Endothelial cell of umbilical vein (primary cell): ENCODE results near the gene THSD7B. TPM values are rescaled to one million over a fixed set of nuclear protein-coding genes. Genes with fewer than 3 reads are reported as not detected.

Source experiments
- BruUV-seq: library from RNA; stranded (reverse); fragments of 400-500 nt; replicated peaks from 2 replicates; lab custom pipeline; 2021; lab: Mats Ljungman, UMichigan
- CTCF ChIA-PET: fragments of 300-600, 350-600 bp; sonication (Branson Sonifier 250); formaldehyde crosslinking; loops from one replicate; lab custom pipeline; 2021; ENCODE audit warnings: antibody characterized with exemption, inconsistent platforms; lab: Charles Lee
- POLR2A ChIA-PET: fragments of 300-600, 350-600 bp; sonication (Branson Sonifier 250); formaldehyde crosslinking; loops from one replicate; lab custom pipeline; 2021; ENCODE audit warnings: antibody characterized with exemption, inconsistent platforms; lab: Charles Lee
- DNase-seq: peaks from one replicate; pipeline ENCODE4 v3.0.0-alpha.2; 2011; ENCODE audit warnings: low read depth, low spot score
- FAIRE-seq: peaks from 2 replicates; lab custom pipeline; 2011; peaks lifted over from hg19 to GRCh38; lab: Jason Lieb, UNC
- H2AFZ ChIP-seq: 2 replicates; pipeline ENCODE4 v1.6.0; 2012; ENCODE audit warnings: low read depth, low read length, control low read depth, inconsistent platforms
- H3K27ac ChIP-seq: 2 replicates; pipeline ENCODE4 v1.5.1; 2011; ENCODE audit warnings: low read depth, mild to moderate bottlenecking, control low read depth, low read length, moderate library complexity; ENCODE audit not compliant: insufficient read depth
- H3K27me3 ChIP-seq, 2 experiments: 2 replicates each; pipeline versions ENCODE4 v1.6.0 to v1.6.1; 2011; ENCODE audit warnings: low read length in 2 of 2, mixed read lengths in 1 of 2; ENCODE audit not compliant: control insufficient read depth in 2 of 2, insufficient read depth in 2 of 2
- H3K36me3 ChIP-seq, 2 experiments: 2 replicates in 1 of 2; 3 replicates in 1 of 2; pipeline ENCODE4 v1.5.1; 2011; ENCODE audit warnings: low read length in 2 of 2, mild to moderate bottlenecking in 1 of 2, moderate library complexity in 1 of 2; ENCODE audit not compliant: control insufficient read depth in 2 of 2, insufficient read depth in 2 of 2; ENCODE audit errors: extremely low read depth in 1 of 2
- H3K4me1 ChIP-seq: 3 replicates; pipeline ENCODE4 v1.5.1; 2011; ENCODE audit warnings: mild to moderate bottlenecking, low read length; ENCODE audit not compliant: control insufficient read depth, insufficient read depth; ENCODE audit errors: extremely low read depth
- H3K4me2 ChIP-seq: 2 replicates; pipeline ENCODE4 v1.6.1; 2011; ENCODE audit warnings: low read length, control low read depth, mixed read lengths; ENCODE audit not compliant: insufficient read depth
- H3K4me3 ChIP-seq, 3 experiments: fragments of 200-600 bp in 1 of 3; sonication (generic), shearing (Covaris generic) in 1 of 3; replicated peaks in 1 of 3; 2 replicates each; pipeline ENCODE4 v1.5.1; 2011 to 2016; ENCODE audit warnings: control low read depth in 3 of 3, low read length in 3 of 3, mild to moderate bottlenecking in 2 of 3, inconsistent platforms in 1 of 3, low read depth in 1 of 3, moderate library complexity in 1 of 3; ENCODE audit not compliant: insufficient read depth in 1 of 3
- H3K79me2 ChIP-seq: 2 replicates; pipeline ENCODE4 v1.6.0; 2012; ENCODE audit warnings: low read length, inconsistent platforms; ENCODE audit not compliant: control insufficient read depth, insufficient read depth
- H3K9ac ChIP-seq: replicated peaks from 2 replicates; pipeline ENCODE3; 2011; ENCODE audit warnings: low read length, control low read depth; ENCODE audit not compliant: insufficient read depth; ENCODE audit errors: extremely low read depth
- H3K9me1 ChIP-seq: replicated peaks from 3 replicates; pipeline ENCODE4 v1.6.0; 2011; ENCODE audit warnings: mild to moderate bottlenecking, low read length; ENCODE audit not compliant: control insufficient read depth, insufficient read depth; ENCODE audit errors: extremely low read depth
- H3K9me3 ChIP-seq: replicated peaks from 2 replicates; pipeline ENCODE4 v1.5.1; 2012; ENCODE audit warnings: low read length, inconsistent platforms; ENCODE audit not compliant: control insufficient read depth, insufficient read depth
- H4K20me1 ChIP-seq: replicated peaks from 2 replicates; pipeline ENCODE3; 2011; ENCODE audit warnings: mild to moderate bottlenecking, low read length; ENCODE audit not compliant: control insufficient read depth, insufficient read depth; ENCODE audit errors: extremely low read depth
- CTCF ChIP-seq, 2 donors: IDR thresholded peaks; 1 replicate in 1 of 2; 2 replicates in 1 of 2; pipeline ENCODE4 v1.5.1; 2011; ENCODE audit warnings: low read length in 2 of 2, mild to moderate bottlenecking in 2 of 2, moderate library complexity in 2 of 2, control low read depth in 1 of 2, inconsistent platforms in 1 of 2, low read depth in 1 of 2; ENCODE audit not compliant: insufficient read depth in 1 of 2; ENCODE audit errors: extremely low read depth in 1 of 2
- EZH2 ChIP-seq: IDR thresholded peaks from 2 replicates; pipeline ENCODE4 v1.6.1; 2012; ENCODE audit warnings: borderline replicate concordance, low read depth, mild to moderate bottlenecking, moderate library complexity, low read length, inconsistent platforms; ENCODE audit not compliant: severe bottlenecking
- FOS ChIP-seq: IDR thresholded peaks from 2 replicates; pipeline ENCODE4 v1.6.1; 2011; ENCODE audit warnings: mild to moderate bottlenecking, low read length, moderate library complexity, borderline replicate concordance; ENCODE audit not compliant: insufficient read depth
- GATA2 ChIP-seq: IDR thresholded peaks from 2 replicates; pipeline ENCODE4 v1.7.0; 2011; ENCODE audit warnings: low read depth, mild to moderate bottlenecking, moderate library complexity, mixed read lengths, low read length; ENCODE audit not compliant: insufficient read length, insufficient read depth
- JUN ChIP-seq: IDR thresholded peaks from 2 replicates; pipeline ENCODE4 v1.6.1; 2011; ENCODE audit warnings: borderline replicate concordance, low read depth; ENCODE audit not compliant: insufficient read length, insufficient read depth
- MAX ChIP-seq: IDR thresholded peaks from 2 replicates; pipeline ENCODE4 v1.6.1; 2011; ENCODE audit not compliant: insufficient read depth, insufficient read length
- MYC ChIP-seq: IDR thresholded peaks from one replicate; pipeline ENCODE4 v1.6.1; 2011; ENCODE audit warnings: mild to moderate bottlenecking, low read depth, low read length
- POLR2A ChIP-seq: IDR thresholded peaks from 2 replicates; pipeline ENCODE4 v1.6.1; 2012; ENCODE audit warnings: low read depth, mild to moderate bottlenecking, control low read depth, low read length
- POLR2AphosphoS5 ChIP-seq: IDR thresholded peaks from 2 replicates; pipeline ENCODE4 v1.6.1; 2012; ENCODE audit warnings: low read depth, mild to moderate bottlenecking, control low read depth, low read length, moderate library complexity; ENCODE audit not compliant: insufficient read depth
- dilution Hi-C: fragments of 300-500 bp; cut with MboI; formaldehyde crosslinking; loops from one replicate; pipeline ENCODE4 v1.15.0; 2019; ENCODE audit warnings: low sequenced_read_pairs; ENCODE audit not compliant: extremely low pct_ligation_motif_present
- intact Hi-C: fragments of 100-400 bp; cut with micrococcal nuclease; formaldehyde crosslinking; loops from one replicate; pipeline ENCODE4 v1.10.0; 2022
- polyA plus RNA-seq, 4 experiments: library from polyadenylated mRNA; depleted of rRNA in 3 of 4; stranded (reverse) in 3 of 4; unstranded in 1 of 4; fragments of >200 nt; gene quantifications; 2 replicates each; pipeline versions ENCODE4 v1.2.1 to v1.2.3, GENCODE V29; 2011 to 2012; ENCODE audit warnings: missing spikeins in 1 of 4
- total RNA-seq: library from RNA; stranded (reverse); gene quantifications from 2 replicates; pipeline ENCODE4 v1.2.3, GENCODE V29; 2021

The THSD7B gene
- total and polyA plus RNA-seq, 2 donors (not counting 3 experiments of a cell fraction or from before 2014, with no cell fraction given): 0.04 TPM; not detected in 1

GRCh38 chr2:137178951-137179377 lies 413.6 kb downstream of the THSD7B start:
- ChIA-PET POLR2A (no interaction called here), CTCF (no interaction called here)
- Histone ChIP-seq H3K4me3 (no peak overlapping the region), H3K79me2 (no peaks in the 10 kb centered on the region), H3K36me3 (no peaks in the 10 kb centered on the region), H3K9me1 (no peaks in the 10 kb centered on the region), H3K27me3 (no peaks in the 10 kb centered on the region), H2AFZ (no peak overlapping the region), H3K4me2 (peak overlapping the region; percentile 10), H3K9ac (no peak overlapping the region), H4K20me1 (no peaks in the 10 kb centered on the region), H3K4me1 (peaks cover 3% of the 10 kb centered on the region), H3K27ac (no peak overlapping the region), H3K9me3 (no peaks in the 10 kb centered on the region)
- DNase-seq (peak; percentile 1), FAIRE-seq (no peak)
- dilution Hi-C loops (no loop called here), intact Hi-C loops (no loop called here)
- TF ChIP-seq CTCF (IDR thresholded peaks at IDR 0.05; ENCODE audit: extremely low read depth in 1 of 2, insufficient read depth in 1 of 2, low read depth in 1 of 2, low read length in 2 of 2): no peak
- TF ChIP-seq JUN: no peak
- TF ChIP-seq POLR2A: no peak
- no peak for TF ChIP-seq GATA2
- BruUV-seq: no TSS peak

- ChIA-PET POLR2A (no interaction called here), CTCF (no interaction called here)
- DNase-seq (no peak), FAIRE-seq (no peak)
- Histone ChIP-seq H3K4me2 (peak overlapping the region; percentile 24), H3K4me1 (peaks cover 3% of the 10 kb centered on the region), H3K9me3 (no peaks in the 10 kb centered on the region), H3K27me3 (no peaks in the 10 kb centered on the region), H3K79me2 (no peaks in the 10 kb centered on the region), H3K9ac (no peak overlapping the region), H3K9me1 (no peaks in the 10 kb centered on the region), H2AFZ (no peak overlapping the region), H3K36me3 (no peaks in the 10 kb centered on the region), H3K27ac (no peak overlapping the region), H3K4me3 (no peak overlapping the region), H4K20me1 (no peaks in the 10 kb centered on the region)
- intact Hi-C loops (no loop called here), dilution Hi-C loops (no loop called here)
- TF ChIP-seq GATA2 (no peak), CTCF (IDR thresholded peaks at IDR 0.05; ENCODE audit: extremely low read depth in 1 of 2, insufficient read depth in 1 of 2, low read depth in 1 of 2, low read length in 2 of 2) (no peak), MYC (no peak), EZH2 (no peak), MAX (no peak), POLR2A (no peak), FOS (no peak), JUN (no peak), POLR2AphosphoS5 (no peak)
- BruUV-seq: no TSS peak
Observed at GRCh38 chr2:137179542-137179941, 414.2 kb downstream of the THSD7B start.
